BJ (cell line): ENCODE results near the gene PARD3. TPM values are rescaled to one million over a fixed set of nuclear protein-coding genes. Genes with fewer than 3 reads are reported as not detected.

ENCODE experiments used
- CTCF ChIA-PET: fragments of 350-600 bp; formaldehyde crosslinking; extraction: SDS; loops from one replicate; lab custom pipeline; 2021; ENCODE audit warnings: antibody characterized with exemption, inconsistent platforms; lab: Yijun Ruan, JAX
- POLR2A ChIA-PET: fragments of 300-600 bp; sonication (Branson Sonifier 250); formaldehyde crosslinking; extraction: SDS; loops from one replicate; lab custom pipeline; 2021; ENCODE audit warnings: antibody characterized with exemption; lab: Charles Lee
- DNase-seq: peaks from one replicate; pipeline ENCODE4 v3.0.0-alpha.2; 2011; ENCODE audit warnings: low read depth
- H3K27me3 ChIP-seq: 2 replicates; pipeline ENCODE4 v1.6.0; 2011; ENCODE audit warnings: low read length; ENCODE audit not compliant: control insufficient read depth, insufficient read depth
- H3K36me3 ChIP-seq: 2 replicates; pipeline ENCODE4 v1.5.1; 2011; ENCODE audit warnings: low read length; ENCODE audit not compliant: control insufficient read depth, insufficient read depth
- H3K4me3 ChIP-seq: 2 replicates; pipeline ENCODE4 v1.5.1; 2011; ENCODE audit warnings: low read depth, mild to moderate bottlenecking, control low read depth, low read length
- polyA plus RNA-seq: library from polyadenylated mRNA; depleted of rRNA; stranded (reverse); fragments of >200 nt; gene quantifications from 2 replicates; pipeline ENCODE4 v1.2.3, GENCODE V29; 2011
- TF ChIP-seq, protein P1 (sequence below): IDR thresholded peaks from 2 replicates; pipeline ENCODE4 v1.5.1; 2011; ENCODE audit warnings: low read depth, mild to moderate bottlenecking, control low read depth, inconsistent platforms, low read length, moderate library complexity; ENCODE audit not compliant: insufficient read depth

PARD3 gene
- polyA plus RNA-seq, 1 experiment: 17.7 TPM

DNA sequence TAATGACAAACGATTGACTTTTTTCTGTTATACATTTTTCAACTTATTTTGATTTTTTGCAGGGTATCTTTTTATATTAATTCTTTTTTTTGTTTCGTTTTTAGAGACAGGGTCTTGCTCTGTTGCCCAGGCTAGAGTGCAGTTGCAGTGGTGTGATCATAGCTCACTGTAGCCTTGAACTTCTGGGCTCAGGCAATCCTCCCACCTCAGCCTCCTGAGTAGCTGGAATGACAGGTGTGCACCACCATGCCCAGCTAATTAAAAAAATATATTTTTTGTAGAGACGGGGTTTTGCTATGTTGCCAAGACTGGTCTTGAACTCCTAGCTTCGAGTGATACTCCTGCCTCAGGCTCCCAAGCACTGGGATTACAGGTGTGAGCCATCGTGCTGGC lies 601.3 kb downstream of the PARD3 start:
- POLR2A ChIA-PET: no interaction called here
- TF ChIP-seq, protein P1, sequence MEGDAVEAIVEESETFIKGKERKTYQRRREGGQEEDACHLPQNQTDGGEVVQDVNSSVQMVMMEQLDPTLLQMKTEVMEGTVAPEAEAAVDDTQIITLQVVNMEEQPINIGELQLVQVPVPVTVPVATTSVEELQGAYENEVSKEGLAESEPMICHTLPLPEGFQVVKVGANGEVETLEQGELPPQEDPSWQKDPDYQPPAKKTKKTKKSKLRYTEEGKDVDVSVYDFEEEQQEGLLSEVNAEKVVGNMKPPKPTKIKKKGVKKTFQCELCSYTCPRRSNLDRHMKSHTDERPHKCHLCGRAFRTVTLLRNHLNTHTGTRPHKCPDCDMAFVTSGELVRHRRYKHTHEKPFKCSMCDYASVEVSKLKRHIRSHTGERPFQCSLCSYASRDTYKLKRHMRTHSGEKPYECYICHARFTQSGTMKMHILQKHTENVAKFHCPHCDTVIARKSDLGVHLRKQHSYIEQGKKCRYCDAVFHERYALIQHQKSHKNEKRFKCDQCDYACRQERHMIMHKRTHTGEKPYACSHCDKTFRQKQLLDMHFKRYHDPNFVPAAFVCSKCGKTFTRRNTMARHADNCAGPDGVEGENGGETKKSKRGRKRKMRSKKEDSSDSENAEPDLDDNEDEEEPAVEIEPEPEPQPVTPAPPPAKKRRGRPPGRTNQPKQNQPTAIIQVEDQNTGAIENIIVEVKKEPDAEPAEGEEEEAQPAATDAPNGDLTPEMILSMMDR: no peak
- H3K4me3 ChIP-seq: no peak overlapping the region
- DNase-seq: no peak
- no peaks in the 10 kb centered on the region for H3K36me3 ChIP-seq
- no peaks in the 10 kb centered on the region for H3K27me3 ChIP-seq
- CTCF ChIA-PET: interaction anchor here (0.6 kb wide), 1 partner anchor 10 kb away, joined by 3 read pairs; no protein-coding TSS in a partner anchor

- Histone ChIP-seq H3K4me3 (no peak overlapping the region), H3K27me3 (no peaks in the 10 kb centered on the region), H3K36me3 (no peaks in the 10 kb centered on the region)
- CTCF ChIA-PET: no interaction called here
- POLR2A ChIA-PET: no interaction called here
- no peak for DNase-seq
- TF ChIP-seq, protein P1: no peak
These were observed 601.8 kb downstream of the PARD3 start for GRCh38 chr10:34213193-34213804.

GRCh38 chr10:34207343-34207742 lies 607.8 kb downstream of the PARD3 start:
- POLR2A ChIA-PET: no interaction called here
- TF ChIP-seq, protein P1: no peak
- Histone ChIP-seq H3K27me3 (no peaks in the 10 kb centered on the region; the same call in 1 of the 2 replicates), H3K36me3 (no peaks in the 10 kb centered on the region), H3K4me3 (no peak overlapping the region)
- no peak for DNase-seq
- CTCF ChIA-PET: no interaction called here

- TF ChIP-seq, protein P1: no peak
- Histone ChIP-seq H3K36me3 (no peaks in the 10 kb centered on the region), H3K27me3 (no peaks in the 10 kb centered on the region; the same call in 1 of the 2 replicates), H3K4me3 (no peak overlapping the region)
- no peak for DNase-seq
- ChIA-PET CTCF (no interaction called here), POLR2A (no interaction called here)
These were observed 608.2 kb downstream of the PARD3 start for GRCh38 chr10:34206935-34207268.

- CTCF ChIA-PET: no interaction called here
- no peak overlapping the region for H3K4me3 ChIP-seq
- POLR2A ChIA-PET: no interaction called here
These were observed 608.8 kb downstream of the PARD3 start for GRCh38 chr10:34206078-34206934.

More at GRCh38 chr10:34206078-34206934, 608.8 kb downstream of the PARD3 start:
- H3K36me3 ChIP-seq: no peaks in the 10 kb centered on the region
- no peaks in the 10 kb centered on the region; the same call in 1 of the 2 replicates for H3K27me3 ChIP-seq
- TF ChIP-seq, protein P1: no peak
- DNase-seq: no peak
